SW 1271 (cell line): Measurements from ENCODE around the gene SPATA31C2.
"Not testable (repeated sequence)": the region's sequence is repeated elsewhere in the genome, so short reads cannot be mapped to it uniquely, and the experiment has no call there.

Source experiments
- DNase-seq, 2 experiments: peaks; one replicate each; lab custom pipeline; 2025; lab: John Stamatoyannopoulos, UW

Gene SPATA31C2

DNA sequence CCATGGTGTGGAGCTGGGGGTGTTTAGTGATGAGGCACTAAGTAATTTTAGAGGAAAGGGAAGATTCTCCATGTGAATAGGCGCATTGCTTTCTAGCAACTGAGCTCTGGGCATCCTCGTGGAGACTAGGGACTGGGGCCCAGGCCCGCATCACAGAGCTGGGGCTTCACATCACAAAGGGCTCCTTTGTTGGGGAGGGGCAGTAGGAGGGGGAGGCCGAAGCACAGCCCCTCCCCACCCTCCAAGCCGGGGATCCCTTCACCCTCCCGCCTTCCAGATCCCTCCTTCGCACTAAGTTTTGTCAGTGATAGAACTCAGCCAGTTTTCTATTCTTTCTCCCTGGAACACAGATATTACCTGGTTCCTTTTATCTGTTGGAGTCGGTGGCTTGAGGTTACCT, at the start of gene SPATA31C2:
SPATA31C2 (minus strand) TSS at position 101 of the 400 bp plus-strand sequence; CDS start at position 72, 29 bp downstream.
- DNase-seq: not testable (repeated sequence)

DNA sequence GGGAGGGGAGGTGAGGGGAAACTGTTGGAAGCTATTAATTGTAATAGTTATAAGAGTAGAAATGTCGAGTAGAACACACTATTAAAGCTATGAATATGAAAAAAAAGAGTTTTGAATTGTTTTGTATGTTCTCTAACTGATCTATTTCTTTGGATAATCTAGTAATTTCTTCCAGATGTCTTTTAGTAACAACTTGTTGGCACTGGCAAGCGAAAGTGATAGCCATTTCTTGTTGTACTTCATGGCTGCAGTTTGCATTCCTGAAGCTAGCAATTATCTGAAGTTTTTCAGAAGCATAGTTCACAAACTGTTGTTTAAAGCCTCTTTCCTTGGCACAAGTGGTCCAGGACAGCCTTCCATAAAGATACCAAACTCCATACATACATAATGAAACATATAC, 49.4 kb upstream of the SPATA31C2 start:
- DNase-seq: no peak

DNA sequence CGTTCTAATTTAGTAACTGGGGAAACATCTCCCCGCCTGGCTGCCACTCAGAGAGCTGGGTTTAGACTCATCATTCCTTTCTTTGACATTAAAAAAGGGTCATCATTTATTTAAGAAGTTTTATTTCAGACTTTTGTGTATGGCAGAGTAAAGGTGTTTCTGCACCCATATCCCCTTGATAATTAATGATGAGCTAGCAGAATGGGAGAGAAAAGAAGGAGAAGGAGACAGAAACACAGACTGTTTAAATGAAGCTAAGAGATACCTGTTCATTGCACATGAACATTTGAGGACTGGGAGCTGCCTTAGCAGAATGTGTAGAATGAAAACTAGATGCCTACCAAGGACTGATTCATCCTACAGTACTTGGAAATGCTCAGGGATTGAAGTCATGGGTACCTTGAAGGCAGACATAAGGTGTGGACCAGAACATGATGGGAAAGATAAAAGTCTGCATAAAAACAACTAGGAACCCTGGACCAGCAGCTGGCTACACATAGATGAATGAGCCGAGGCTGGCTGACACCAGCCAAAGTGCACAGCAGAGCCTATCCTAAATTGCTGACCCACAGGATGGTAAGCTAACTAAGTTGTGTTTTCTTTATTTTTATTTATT, 48.3 kb upstream of the SPATA31C2 start:
- no peak for DNase-seq

DNA sequence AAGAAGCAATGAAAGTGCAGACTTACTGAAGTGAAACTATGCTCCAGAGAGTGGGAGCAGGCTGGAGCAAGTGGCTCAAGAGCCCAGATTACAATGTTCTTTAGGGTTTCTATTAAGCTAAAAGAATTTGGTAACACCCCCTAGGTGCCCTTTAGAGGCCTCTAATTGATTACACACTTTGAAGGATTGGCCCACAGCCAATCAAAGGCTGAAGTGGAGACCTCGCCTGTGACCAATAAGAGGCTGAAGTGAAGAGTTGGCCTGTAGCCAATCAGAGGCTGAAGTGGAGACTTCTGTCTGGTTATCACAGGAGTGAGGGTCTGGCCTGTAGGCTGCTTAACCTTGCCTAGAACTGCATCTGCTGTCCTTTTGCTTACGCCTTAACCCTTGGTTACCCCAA, 46.7 kb upstream of the SPATA31C2 start:
- DNase-seq: no peak

DNA sequence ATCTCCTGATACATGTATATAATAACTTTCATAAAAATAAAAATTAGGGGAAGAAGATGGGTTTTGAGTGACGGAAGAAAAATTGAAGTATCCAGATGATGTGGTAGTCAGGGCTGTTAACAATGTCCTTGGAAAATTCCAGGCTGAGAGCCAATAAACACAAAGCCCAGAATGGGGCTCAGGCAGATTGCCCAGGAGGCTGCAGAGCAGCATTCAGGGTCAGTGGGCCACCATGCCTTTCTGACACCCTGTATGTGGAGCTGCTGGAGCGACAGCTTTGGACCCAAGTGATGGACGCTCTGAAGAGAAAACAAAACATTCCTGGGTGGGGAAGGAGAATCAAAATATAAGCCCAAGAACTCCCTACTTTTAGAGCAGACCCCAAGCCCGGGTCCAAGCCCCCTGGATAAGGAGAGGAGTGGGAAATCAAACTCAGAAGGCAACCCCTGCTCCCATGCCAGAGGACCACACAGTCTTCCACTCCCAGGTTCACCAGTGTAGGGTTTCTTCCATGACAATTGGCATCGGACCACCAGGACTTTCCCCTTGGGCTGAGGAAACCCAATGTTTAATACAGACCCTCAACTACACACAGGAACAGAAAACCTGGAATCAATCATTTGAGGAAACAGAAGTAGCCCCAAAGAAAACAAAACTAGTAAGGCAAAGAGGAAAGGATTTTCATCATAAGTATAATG, 45.7 kb upstream of the SPATA31C2 start:
- DNase-seq: no peak

DNA sequence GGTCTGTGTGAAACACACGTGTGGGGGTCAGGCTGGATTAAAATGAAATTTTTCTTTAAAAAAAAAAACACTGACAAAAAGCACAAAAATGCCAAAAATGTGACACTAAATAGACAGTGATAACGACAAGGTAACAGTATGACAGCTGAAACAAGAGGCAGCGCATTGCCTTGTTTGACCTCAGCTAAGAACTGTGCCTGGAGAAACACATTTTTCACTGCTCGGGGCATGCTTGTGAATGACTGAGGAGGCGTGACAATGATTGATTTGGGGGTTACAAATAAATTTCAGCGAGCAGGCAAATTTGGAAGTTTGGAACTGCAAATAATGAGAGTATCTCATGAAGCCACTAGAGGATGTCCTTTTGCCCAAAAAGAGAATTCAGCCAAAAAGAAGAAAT, 44.2 kb upstream of the SPATA31C2 start:
- DNase-seq: no peak

DNA sequence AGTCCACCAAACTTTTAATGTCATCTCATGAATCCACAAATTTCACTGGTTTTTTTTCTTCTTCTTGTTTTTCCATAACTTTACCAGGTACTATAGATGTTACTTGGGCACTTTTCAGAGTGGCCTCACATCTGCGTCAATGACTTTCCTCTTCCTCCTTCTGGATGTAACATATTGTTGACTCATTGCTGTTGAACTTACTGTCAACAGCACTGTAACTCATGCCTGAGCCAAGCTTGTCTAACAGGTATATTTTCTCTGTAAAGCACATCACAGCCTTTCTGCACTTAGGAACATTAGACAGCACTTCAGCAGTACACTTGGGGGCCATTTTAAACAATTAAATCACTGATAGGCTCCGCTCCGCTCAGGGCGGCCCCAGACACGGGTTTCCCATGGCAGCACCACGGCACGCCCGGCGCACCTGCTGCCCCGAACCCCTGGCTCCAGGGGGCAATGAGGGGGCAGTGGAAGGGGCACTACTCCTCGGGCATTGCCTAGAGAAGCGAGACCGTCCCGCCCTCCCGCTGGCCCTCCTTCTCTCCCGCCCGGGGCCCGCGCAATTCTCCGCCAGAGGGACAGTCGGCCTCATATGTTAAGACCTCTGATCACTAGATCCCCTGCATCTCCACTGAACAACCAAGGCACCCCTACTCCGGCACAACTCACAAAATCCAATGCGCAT, 41.9 kb upstream of the SPATA31C2 start:
- no peak for DNase-seq

DNA sequence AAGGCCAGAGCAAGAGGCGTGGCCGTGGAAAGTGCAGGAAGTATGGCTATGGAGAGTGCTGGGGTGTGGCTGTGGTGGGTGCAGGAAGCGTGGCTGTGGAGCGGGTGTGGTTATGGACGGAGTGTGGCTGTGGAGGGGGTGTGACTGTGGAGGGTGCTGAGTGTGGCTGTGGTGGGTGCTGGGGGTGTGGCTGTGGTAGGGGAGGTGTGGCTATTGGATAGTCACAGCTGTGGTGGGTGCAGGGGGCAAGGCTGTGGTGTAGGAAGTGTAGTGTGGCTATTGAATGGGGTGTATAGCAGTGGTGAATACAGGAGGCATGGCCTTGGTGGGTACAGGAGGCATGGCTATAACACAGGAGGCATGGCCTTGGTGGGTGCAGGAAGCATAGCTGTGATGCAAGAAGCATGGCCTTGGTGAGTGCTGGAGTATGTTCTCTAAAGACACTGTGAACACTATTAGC, 40.8 kb upstream of the SPATA31C2 start:
- DNase-seq: no peak

DNA sequence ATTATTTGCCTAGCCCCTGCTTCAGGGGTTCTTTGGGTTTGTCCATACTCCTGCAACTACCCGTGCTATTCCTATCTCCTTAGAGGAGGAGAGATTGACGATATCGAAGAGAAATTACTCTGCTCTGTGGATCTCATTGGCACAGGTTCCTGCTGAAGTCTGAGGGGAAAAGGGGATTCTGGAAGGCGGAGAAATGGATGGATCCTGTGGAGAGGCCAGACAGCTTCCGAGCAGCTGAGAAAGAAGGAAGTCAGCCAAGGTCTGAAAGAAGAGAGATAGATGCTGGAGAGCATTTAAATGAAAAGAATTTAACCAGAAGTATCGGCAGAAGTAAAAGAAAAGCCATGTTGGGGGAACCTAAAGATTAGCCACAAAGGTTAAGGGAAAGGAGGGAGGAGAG, 40.4 kb upstream of the SPATA31C2 start:
- no peak for DNase-seq

DNA sequence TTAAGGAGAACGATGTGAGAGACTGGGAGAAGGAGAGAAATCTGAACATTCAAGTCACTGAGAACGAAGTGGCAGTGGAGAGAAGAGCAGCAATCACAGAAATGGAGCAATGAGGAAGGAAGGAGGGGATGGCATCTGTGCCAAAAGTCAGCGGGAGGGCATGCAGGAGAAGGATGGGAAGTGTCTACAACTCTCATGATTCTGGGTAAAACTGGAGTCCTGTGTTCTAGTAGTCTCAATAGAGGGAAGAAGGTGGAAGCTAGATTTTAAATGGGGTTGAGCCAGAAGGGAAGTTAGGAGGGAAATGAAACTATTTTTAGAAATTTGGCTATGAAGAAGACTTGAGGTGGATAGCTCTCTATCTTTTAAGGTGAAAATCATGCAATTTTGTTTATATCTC, 39.1 kb upstream of the SPATA31C2 start:
- DNase-seq: no peak

DNA sequence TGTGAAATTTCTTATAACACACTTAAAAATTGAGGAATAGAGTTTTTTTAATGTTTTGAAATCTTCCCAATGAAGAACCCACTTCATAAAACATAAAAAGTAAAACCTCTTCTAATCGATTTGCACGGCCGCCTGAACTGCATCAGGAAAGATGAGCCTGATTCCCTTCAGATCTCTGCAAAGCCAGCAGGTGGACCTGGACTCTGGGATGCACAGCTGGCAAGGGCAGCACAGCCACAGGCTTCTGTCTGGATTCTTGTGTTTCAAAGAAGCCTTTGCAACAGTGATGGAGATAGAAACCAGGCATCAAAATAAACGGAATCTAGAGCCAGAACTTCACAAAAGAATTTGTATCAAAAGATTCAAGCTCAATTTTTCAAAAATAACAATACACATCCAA, 36.0 kb upstream of the SPATA31C2 start:
- no peak for DNase-seq

DNA sequence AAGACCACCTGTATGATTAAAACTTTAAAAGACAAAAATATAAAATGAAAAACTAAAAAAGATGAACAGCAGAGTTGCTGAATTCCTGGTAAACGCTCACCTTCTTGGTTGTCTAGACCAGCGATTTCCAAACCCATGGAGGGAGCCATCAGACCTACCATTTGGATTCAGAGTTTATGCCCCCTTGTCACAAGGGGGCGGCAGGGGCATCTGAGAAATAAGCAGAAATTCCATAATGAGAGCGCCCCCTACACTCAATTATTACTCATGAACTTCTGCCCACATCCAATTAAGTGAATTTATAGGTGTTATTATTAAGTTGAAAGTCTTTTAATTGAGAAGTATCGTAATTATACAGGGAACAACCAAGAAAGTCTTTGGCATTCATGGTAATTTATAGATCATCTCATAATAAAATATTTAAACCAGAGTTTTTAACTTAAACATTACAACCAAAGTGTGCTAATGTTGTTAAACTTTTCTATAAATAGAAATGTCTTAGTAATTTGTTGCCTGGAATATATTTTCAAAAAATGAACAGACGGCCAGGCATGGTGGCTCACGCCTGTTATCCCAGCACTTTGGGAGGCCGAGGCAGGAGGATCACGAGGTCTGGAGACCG, 35.2 kb upstream of the SPATA31C2 start:
- DNase-seq: peak; percentile 33 to 81

DNA sequence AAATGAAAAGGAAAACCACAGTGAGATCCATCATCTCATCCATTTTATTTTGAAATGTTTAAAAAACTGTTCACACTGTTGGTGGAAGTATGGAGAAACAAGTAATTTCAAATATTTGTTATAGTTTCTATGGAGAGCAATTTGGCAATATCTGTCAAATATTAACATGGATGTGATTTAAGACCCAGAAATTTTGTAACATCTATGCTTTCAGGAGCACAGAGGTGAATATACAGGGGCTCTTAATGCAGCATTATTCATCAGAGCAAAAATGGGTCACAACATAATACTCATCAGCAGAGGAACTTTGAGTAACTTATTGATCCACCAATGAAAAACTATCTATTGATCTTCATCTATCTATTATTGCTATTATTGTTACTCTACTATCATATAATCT, 31.4 kb upstream of the SPATA31C2 start:
- DNase-seq: no peak

DNA sequence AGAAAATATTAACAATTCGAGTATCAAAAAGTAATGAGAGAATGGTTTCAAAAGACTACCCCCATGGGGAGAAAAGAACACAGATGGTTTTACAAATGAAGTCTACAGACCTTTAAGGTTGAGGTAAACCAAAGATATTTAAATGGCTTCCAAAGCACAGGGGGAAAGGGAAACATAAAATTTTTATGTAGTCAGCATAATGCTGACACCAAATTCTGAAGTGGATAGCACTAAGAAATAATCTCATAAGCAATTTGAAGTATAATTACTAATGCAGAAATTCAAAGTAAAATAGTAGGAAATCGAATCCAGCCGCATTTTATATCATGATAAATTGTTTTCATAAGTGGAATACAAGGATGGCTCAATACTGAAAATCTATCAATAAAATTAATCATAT, 30.3 kb upstream of the SPATA31C2 start:
- no peak for DNase-seq

DNA sequence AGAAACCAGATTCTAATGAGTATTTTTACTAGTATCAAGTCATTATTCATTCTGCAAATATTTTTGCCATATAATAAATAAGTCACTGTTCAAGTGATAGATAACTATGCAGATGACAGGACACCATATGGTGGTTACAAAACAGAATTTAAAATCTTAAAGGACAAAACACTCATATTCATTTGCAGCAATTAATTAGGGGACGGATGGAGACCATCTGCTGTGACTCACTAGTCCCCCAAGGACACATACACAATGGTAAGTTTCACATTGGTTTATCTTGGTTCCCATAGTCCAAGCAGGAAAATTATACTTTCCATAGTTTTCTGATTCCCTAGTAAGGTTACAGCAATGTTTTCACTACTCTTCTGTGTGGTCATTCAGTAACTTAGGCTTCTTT, 28.4 kb upstream of the SPATA31C2 start:
- no peak for DNase-seq

DNA sequence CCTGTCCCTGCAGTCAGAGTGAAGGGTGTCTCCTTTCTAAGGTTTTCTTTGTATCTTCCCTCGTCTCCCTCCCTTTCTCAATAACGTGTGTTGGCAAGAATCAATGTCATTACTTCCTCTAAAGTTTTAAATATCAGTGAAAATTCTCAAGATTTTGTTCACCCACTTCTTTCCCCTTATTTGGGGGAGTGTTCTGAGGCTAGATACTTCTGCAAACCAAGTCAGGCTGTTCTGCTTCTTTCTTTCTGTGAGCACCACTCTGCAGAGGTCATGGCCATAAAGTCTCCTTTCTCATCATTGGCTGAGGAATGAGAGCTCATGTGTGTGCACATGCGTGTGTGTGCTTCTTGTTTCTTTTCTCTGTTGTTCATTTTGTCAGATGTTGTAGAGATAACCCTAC, 26.6 kb upstream of the SPATA31C2 start:
- no peak for DNase-seq

DNA sequence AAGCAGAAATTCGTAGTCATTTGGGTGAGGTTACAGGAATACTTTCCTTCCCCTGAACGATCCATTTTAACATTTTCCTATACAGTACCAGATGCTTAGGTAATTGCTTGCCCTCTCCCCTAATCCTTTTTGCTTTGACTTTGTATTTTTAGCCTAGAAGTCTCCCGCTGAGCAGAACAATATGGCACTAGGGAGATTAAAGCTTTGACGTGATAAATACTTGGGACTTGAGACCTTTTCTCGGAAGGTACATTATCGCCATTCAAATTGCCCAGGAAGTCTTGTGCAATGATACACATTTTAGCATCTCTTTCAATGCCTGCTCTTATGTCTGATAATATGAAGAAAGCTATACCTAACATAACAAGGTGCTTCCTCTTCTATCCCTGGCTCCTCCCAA, 22.9 kb upstream of the SPATA31C2 start:
- DNase-seq: no peak

DNA sequence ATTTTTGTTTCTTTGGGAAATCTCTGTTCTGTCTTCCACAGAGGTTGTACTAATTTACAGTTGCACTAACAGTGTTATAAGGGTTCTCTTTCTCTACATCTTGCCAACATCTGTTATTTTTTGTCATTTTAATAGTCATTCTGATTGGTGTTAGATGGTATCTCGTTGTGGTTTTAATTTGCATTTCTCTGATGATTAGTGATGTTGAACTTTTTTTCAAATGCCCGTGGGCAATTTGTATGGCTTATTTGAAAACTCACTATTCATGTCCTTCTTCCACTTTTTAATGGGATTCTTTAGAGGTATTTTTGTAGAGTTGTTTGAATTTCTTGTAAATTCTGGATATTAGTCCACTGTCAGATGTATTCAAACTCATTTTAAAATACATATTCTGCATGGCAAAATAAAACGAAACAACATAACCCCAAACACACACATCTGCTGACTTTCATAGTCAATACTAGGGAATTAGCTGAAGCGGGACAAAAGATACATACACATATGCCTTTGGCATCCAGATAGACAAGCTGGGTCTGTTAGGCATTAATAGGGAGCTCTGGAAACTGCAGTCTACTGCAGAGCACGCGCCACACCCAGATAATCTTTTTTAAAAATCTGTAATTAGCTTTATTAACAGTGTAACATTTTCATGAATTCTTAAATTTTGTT, 5.8 kb upstream of the SPATA31C2 start:
- no peak for DNase-seq

DNA sequence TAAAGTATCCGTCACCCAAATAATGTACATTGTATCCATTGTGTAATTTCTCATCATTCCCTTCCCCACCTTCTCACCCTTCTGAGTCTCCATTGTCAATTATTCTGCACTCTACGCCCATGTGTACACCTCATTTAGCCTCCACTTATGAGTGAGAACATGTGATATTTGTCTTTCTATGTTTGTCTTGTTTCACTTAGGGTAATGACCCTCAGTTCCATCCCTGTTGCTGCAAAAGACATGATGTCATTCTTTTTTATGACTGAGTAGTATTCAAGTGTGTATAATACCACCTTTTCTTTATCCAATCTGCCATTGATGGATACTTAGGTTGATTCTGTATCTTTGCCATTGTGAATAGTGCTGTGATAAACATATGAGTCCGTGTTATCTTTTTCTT, 4.9 kb upstream of the SPATA31C2 start:
- DNase-seq: no peak

DNA sequence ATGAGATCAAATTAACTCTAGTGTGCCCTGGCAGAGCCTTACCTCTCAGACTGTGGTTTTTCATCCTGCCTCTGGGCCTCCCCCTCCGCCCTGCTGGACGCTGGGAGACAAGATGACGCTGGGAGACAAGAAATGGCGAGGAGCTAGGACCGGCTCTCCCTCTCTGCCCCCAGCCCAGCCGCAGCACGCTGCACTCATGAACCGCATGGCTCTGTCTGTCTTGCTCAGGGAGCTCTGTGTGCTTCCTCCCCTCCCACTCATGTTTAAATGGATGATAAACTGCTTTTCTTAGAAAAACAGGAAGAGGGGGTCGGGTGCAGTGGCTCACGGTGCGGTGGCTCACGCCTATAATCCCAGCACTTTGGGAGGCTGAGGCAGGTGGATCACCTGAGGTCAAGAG, 4.7 kb downstream of the SPATA31C2 start:
- DNase-seq: not testable (repeated sequence)

DNA sequence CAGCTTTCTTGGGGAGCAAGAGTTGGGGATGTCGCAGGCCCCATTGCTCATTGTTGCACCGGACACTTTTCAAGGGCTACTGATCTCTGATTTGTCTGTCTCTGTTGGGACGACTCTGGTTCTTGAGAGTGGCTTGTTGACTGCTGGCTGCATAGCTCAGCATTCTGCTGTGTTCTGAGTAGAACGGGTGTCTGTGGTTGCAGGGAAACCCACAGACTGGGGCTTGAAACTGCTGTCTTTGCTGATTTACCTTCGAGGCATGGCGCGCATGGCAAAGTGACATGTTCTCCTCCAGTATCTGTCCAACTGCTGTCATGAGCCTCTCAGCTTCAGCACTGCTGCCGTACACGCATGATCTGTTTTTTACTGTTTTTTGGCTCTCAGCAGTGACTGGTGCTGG, 8.7 kb downstream of the SPATA31C2 start:
- DNase-seq: not testable (repeated sequence)

DNA sequence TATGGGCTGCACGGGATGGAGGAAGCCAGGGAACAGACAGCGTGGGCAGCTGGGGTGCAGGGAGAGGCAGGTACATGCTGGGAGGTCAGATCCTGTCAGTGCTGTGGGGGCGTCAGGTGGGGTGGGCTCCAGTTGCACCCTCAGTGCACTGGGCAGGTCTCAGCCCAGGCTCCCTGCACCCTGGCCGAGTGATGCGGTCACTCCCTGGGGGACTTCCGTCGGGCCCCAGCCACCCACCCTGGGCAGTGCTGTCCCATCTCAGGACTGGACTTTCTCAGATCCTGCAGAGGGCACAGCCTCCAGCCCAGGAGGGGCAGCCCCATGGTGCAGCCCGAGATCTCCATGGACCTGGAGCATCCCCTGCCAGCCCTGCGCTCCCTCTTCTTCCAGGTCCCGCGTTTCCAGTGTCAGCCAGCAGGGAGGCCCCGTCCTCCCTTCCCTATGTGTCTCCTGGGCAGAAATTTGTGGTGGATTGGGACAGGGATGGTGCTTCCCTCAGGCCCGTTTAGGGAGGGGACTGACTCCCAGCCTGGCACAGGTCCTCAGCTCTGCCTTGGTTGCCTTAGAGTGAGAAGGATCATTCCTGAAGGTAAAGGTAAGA, 10.5 kb downstream of the SPATA31C2 start:
- not testable (repeated sequence) for DNase-seq
